Stimulated activated CD4-positive, alpha-beta T cell treated with anti-CD3 and anti-CD28 coated beads, Interleukin-15, amount 100 ng/mL, for 1 hour (primary cell): ENCODE data around the gene SLC6A16.

Experiments
- DNase-seq, 2 donors: peaks; one replicate each; pipeline ENCODE4 v3.0.0-alpha.2; 2020; ENCODE audit warnings: low read depth in 1 of 2, low spot score in 1 of 2

SLC6A16 gene

GRCh38 chr19:49271080-49271753 lies 53.8 kb downstream of the SLC6A16 start:
- DNase-seq, result no peak

DNA sequence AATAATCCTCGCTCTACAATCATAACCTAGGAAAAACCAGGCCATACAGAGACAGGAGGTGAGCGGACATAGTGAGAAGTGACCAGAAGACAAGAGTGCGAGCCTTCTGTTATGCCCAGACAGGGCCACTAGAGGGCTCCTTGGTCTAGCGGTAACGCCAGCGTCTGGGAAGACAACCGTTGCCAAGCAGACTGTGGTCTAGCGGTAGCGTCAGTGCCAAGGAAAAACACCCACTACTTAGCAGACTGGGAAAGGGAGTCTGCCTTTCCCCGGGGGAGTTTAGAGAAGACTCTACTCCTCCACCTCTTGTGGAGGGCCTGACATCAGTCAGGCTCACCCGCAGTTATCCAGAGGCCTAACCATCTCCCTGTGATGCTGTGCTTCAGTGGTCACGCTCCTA lies 58.6 kb downstream of the SLC6A16 start:
- peak in 1 of 2 donors; percentile 22 for DNase-seq

GRCh38 chr19:49264258-49264657 lies 60.7 kb downstream of the SLC6A16 start:
- DNase-seq, result no peak

- DNase-seq, result no peak
These were observed 63.4 kb downstream of the SLC6A16 start for GRCh38 chr19:49261602-49262001.

DNA sequence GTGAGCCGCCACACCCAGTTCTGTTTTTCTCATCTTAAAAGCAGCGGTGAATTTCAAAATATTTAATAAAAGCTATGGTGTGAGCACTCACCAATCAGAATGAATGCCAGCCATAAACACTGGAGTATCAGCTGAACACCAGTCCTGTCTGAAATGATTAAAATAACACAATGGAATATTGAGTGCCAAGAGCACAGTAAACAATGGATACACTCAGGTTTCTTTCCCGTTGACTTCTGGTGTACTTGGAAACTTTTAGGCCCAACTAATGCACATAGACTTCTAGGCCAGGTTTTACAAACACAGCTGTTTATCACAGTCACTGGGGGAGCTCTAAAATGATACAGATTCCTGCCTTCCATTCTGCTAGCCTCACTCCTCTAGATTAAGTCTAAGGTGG lies 68.3 kb downstream of the SLC6A16 start:
- no peak for DNase-seq

- DNase-seq, result no peak
These were observed 69.3 kb downstream of the SLC6A16 start for GRCh38 chr19:49255674-49256073.

DNA sequence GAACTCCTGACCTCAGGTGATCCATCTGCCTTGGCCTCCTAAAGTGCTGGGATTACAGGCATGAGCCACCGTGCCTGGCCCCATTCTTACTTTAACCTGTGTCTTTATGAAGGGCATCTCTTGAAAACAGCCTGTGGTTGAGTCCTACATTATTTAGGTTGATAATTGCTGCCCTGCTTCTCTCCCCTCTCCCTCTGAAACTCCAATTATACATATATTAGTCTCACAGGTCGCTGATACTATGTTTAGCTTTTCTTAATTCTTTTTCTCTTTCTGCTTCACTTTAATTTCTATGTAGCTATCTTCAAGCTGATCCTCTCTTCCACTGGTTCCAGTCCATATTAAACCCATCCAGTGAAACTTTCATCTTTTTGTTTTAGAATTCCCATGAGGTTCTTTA lies 75.1 kb downstream of the SLC6A16 start:
- DNase-seq, result no peak

DNA sequence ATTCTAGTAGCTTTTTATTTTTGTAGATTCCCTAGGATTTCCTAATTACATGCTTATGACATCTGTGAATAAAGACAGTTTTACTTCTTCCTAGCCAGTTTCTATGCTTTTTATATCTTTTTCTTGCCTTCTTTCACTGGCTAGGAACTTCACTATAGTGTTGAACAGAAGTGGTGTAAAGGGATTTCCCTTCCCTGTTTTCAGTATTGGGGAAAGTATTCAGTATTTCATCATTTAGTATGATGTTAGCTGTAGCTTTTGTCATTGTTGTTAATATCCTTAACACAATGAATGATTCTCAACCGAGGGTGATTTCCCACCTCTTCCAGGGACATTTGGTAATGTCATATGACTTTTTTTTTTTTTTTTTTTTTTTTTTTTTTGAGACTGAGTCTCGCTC lies 77.3 kb downstream of the SLC6A16 start:
- no peak for DNase-seq

GRCh38 chr19:49244256-49244655 lies 80.7 kb downstream of the SLC6A16 start:
- DNase-seq, result no peak

DNA sequence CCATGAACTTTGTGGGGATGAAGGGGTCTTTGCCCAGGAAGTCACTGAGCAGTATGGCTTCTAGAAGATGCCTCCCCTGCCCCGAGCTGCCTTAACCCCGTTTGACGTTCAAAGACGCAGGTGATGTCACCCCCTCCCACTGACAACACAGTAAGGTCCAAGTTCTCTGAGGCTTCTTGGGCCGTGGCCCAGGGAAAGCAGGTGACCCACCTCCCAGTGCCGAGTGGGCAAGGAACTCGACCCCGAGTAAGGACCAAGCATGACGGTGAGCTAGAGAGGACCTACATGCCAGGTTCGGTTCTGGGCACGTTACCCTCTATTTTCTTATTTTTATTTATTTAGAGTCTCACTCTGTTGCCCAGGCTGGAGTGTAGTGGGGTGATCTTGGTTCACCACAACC lies 81.3 kb downstream of the SLC6A16 start:
- no peak for DNase-seq

- DNase-seq, result no peak
These were observed 81.9 kb downstream of the SLC6A16 start for GRCh38 chr19:49243129-49243528.

GRCh38 chr19:49241769-49242168 lies 83.2 kb downstream of the SLC6A16 start:
- DNase-seq, result no peak
